Inflammatory macrophage treated with lipopolysaccharide for 4 hours (primary cell): Measurements from ENCODE around the gene SHF.
A peak's percentile ranks its signal among the peaks of the same experiment; 100 is the strongest.
"Not testable (repeated sequence)": the region's sequence is repeated elsewhere in the genome, so short reads cannot be mapped to it uniquely, and the experiment has no call there.

Experiments
- DNase-seq: peaks from one replicate; pipeline ENCODE4 v3.0.0-alpha.2; 2020

The SHF gene

GRCh38 chr15:45146405-45146804, 41.4 kb downstream of the SHF start:
- peak; percentile 43 for DNase-seq

- DNase-seq: no peak
Observed at GRCh38 chr15:45144775-45145174, 43.0 kb downstream of the SHF start.

- no peak for DNase-seq
Observed at GRCh38 chr15:45143946-45144345, 43.8 kb downstream of the SHF start.

GRCh38 chr15:45143056-45143455, 44.7 kb downstream of the SHF start:
- no peak for DNase-seq

- DNase-seq: no peak
Observed at GRCh38 chr15:45141386-45141785, 46.4 kb downstream of the SHF start.

- no peak for DNase-seq
Observed at GRCh38 chr15:45140557-45141250, 47.1 kb downstream of the SHF start.

GRCh38 chr15:45139770-45140169, 48.0 kb downstream of the SHF start:
- DNase-seq: no peak

GRCh38 chr15:45138814-45139765, 48.7 kb downstream of the SHF start:
- DNase-seq: no peak

GRCh38 chr15:45137703-45138102, 50.1 kb downstream of the SHF start:
- DNase-seq: no peak

GRCh38 chr15:45136378-45136764, 51.4 kb downstream of the SHF start:
- DNase-seq: no peak

- not testable (repeated sequence) for DNase-seq
Observed at GRCh38 chr15:45135705-45136377, 51.9 kb downstream of the SHF start.

- DNase-seq: peak; percentile 12
Observed at GRCh38 chr15:45134682-45135604, 52.8 kb downstream of the SHF start.

- DNase-seq: no peak
Observed at GRCh38 chr15:45134046-45134445, 53.7 kb downstream of the SHF start.

- DNase-seq: no peak
Observed at GRCh38 chr15:45133561-45133920, 54.2 kb downstream of the SHF start.

- DNase-seq: no peak
Observed at GRCh38 chr15:45132844-45133560, 54.8 kb downstream of the SHF start.

- DNase-seq: no peak
Observed at GRCh38 chr15:45131510-45131909, 56.3 kb downstream of the SHF start.

- DNase-seq: no peak
Observed at GRCh38 chr15:45130291-45131000, 57.3 kb downstream of the SHF start.

- no peak for DNase-seq
Observed at GRCh38 chr15:45129651-45130129, 58.1 kb downstream of the SHF start, which contains the start of the genes DUOX1 and DUOXA1. Gene DUOX1 (plus strand): TSS chr15:45129994. CDS start chr15:45131967, 1,973 bp downstream. Gene DUOXA1 (minus strand): TSS chr15:45129879. CDS start chr15:45123014, 6,865 bp downstream.

- DNase-seq: no peak
Observed at GRCh38 chr15:45128971-45129639, 58.7 kb downstream of the SHF start.

- DNase-seq: peak; percentile 48
Observed at GRCh38 chr15:45126535-45127158, 61.1 kb downstream of the SHF start.
